Prostate gland (tissue), 2 donors: Measurements from ENCODE around the gene TESK2.

Experiments used
- POLR2A ChIP-seq: fragments of 450-650 bp; IDR thresholded peaks from one replicate; pipeline ENCODE4 v1.6.1; 2016; ENCODE audit warnings: antibody characterized with exemption, mild to moderate bottlenecking
- POLR2AphosphoS5 ChIP-seq: sonication (generic); formaldehyde crosslinking; IDR thresholded peaks from one replicate; pipeline ENCODE4 v1.6.1; 2017; ENCODE audit warnings: antibody characterized with exemption
- TF ChIP-seq, protein P1 (sequence below), 4 experiments: fragments of 200-600 bp in 2 of 4; fragments of 450-650 bp in 2 of 4; sonication (generic) in 2 of 4; IDR thresholded peaks; 1 replicate in 3 of 4; 2 replicates in 1 of 4; pipeline ENCODE4 v1.5.1; 2016 to 2019; ENCODE audit warnings: antibody characterized with exemption in 4 of 4, mild to moderate bottlenecking in 2 of 4, moderate library complexity in 2 of 4

DNA sequence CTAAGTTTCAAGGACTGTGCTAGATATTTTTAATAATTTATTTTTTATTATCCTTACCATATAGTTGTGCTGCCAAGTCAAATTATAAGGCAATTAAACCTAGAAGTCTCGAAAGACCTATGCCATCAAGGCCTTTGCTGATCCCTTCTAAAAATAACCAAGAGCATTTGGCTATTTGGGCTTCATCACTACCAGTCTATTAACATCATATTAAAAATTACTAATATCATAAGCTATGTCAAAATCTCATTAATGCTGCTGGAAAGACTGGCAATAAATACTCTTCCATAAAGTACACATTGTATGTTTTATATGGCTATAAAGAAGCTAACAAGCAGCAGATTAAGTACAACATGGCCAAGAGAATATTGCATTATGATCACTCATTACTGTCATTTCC lies 107.8 kb downstream of the TESK2 start:
- TF ChIP-seq POLR2AphosphoS5 (no peak), POLR2A (no peak)
- TF ChIP-seq, protein P1, sequence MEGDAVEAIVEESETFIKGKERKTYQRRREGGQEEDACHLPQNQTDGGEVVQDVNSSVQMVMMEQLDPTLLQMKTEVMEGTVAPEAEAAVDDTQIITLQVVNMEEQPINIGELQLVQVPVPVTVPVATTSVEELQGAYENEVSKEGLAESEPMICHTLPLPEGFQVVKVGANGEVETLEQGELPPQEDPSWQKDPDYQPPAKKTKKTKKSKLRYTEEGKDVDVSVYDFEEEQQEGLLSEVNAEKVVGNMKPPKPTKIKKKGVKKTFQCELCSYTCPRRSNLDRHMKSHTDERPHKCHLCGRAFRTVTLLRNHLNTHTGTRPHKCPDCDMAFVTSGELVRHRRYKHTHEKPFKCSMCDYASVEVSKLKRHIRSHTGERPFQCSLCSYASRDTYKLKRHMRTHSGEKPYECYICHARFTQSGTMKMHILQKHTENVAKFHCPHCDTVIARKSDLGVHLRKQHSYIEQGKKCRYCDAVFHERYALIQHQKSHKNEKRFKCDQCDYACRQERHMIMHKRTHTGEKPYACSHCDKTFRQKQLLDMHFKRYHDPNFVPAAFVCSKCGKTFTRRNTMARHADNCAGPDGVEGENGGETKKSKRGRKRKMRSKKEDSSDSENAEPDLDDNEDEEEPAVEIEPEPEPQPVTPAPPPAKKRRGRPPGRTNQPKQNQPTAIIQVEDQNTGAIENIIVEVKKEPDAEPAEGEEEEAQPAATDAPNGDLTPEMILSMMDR (IDR thresholded peaks at IDR 0.05) = no peak
